H1 (cell line): Measurements from ENCODE around the gene PTGDR2. TPM values are rescaled to one million over a fixed set of nuclear protein-coding genes. Genes with fewer than 3 reads are reported as not detected.

Experiments used
- BCL11A ChIP-seq, 2 experiments: IDR thresholded peaks; one replicate each; pipeline ENCODE4 v1.6.1; 2011; ENCODE audit warnings: low read depth in 2 of 2, low read length in 2 of 2, mild to moderate bottlenecking in 2 of 2
- CEBPB ChIP-seq: IDR thresholded peaks from 2 replicates; pipeline ENCODE4 v1.6.1; 2012; ENCODE audit warnings: low read depth, low read length
- KDM1A ChIP-seq: fragments of 200-600, 300-600 bp; sonication (generic); IDR thresholded peaks from 2 replicates; pipeline ENCODE4 v1.7.1; 2016; ENCODE audit warnings: mild to moderate bottlenecking, low read length, borderline replicate concordance
- POLR2A ChIP-seq, 2 experiments: IDR thresholded peaks; 1 replicate in 1 of 2; 2 replicates in 1 of 2; pipeline ENCODE4 v1.6.1; 2011; ENCODE audit warnings: low read depth in 2 of 2, low read length in 2 of 2, mild to moderate bottlenecking in 2 of 2; ENCODE audit errors: control extremely low read depth in 1 of 2
- SIRT6 ChIP-seq: IDR thresholded peaks from one replicate; pipeline ENCODE4 v1.7.1; 2012; ENCODE audit warnings: low read length, inconsistent platforms
- SP1 ChIP-seq: IDR thresholded peaks from 2 replicates; pipeline ENCODE4 v1.6.1; 2011; ENCODE audit warnings: low read depth, low read length
- polyA plus RNA-seq, 7 experiments: library from polyadenylated mRNA; depleted of rRNA in 3 of 7; stranded (reverse) in 5 of 7; unstranded in 2 of 7; fragments of >200 nt in 5 of 7; fragments of 200-250 nt in 2 of 7; gene quantifications; 1 replicate in 5 of 7; 2 replicates in 1 of 7; 4 replicates in 1 of 7; pipeline versions ENCODE4 v1.2.1 to v1.2.3, GENCODE V29; 2011 to 2013; ENCODE audit warnings: missing spikeins in 2 of 7, mixed read lengths in 2 of 7
- total RNA-seq: library from RNA; stranded (reverse); fragmentation: NEBNext Ultra II Directional; extraction: Animal tissue kit (Norgen Biotek cat#: 25700); gene quantifications from 2 replicates; pipeline ENCODE4 v1.2.1, GENCODE V29; 2021

PTGDR2 gene
- total and polyA plus RNA-seq, 2 of the 8 experiments (the other 6 are each of a cell fraction or from before 2014, with no cell fraction given), result 0.20 TPM; not detected in 1

DNA sequence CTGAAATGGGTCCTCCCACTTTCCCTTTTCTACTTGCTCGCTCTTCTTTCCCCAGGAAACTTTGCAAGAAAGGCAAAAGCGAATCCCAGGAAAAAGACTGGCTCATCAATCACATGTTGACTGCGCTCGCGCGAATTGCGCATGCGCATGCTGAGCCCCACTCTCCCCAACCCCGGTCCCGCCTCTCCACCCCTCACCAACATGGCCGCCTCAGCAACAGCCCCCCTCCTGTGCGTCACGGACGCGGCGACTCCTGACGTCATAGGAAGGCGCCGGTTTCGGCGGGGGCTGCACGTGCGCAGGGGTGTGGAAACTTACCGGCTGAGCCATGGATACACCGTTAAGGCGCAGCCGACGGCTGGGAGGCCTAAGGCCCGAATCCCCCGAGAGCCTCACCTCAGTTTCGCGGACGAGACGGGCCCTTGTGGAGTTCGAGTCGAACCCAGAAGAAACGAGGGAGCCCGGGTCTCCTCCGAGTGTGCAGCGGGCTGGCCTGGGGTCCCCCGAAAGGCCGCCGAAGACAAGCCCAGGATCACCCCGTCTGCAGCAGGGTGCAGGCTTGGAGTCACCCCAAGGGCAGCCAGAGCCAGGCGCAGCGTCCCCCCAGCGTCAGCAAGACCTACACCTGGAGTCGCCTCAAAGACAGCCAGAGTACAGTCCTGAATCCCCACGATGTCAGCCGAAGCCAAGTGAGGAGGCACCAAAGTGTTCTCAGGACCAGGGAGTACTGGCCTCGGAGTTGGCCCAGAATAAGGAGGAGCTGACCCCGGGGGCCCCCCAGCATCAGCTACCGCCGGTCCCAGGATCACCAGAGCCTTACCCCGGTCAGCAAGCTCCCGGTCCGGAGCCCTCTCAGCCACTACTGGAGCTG is 13.7 kb downstream of the PTGDR2 start, which contains the start of gene CCDC86 (continued):
- TF ChIP-seq BCL11A (IDR thresholded peaks at IDR 0.05; ENCODE audit: low read depth in 2 of 2, low read length in 2 of 2) (no peak), CEBPB (no peak), SP1 (peak; percentile 79), KDM1A (no peak), SIRT6 (no peak), POLR2A (IDR thresholded peaks at IDR 0.05; ENCODE audit: control extremely low read depth in 1 of 2, low read depth in 2 of 2, low read length in 2 of 2) (peak in 1 of 2 experiments; percentile 67; a peak in 2 of 3 replicates)
